GM10248 (cell line): Measurements from ENCODE around the gene ACSL5.

ENCODE experiments used
- CTCF ChIA-PET: fragments of 300-600 bp; sonication (Branson Sonifier 250); formaldehyde crosslinking; extraction: SDS; loops from one replicate; lab custom pipeline; 2021; ENCODE audit warnings: antibody characterized with exemption; lab: Yijun Ruan, JAX
- POLR2A ChIA-PET: fragments of 350-650 bp; sonication (Branson Sonifier 250); formaldehyde crosslinking; extraction: SDS; loops from one replicate; lab custom pipeline; 2020; ENCODE audit warnings: antibody characterized with exemption; lab: Yijun Ruan, JAX
- DNase-seq: peaks from one replicate; pipeline ENCODE4 v3.0.0; 2012; ENCODE audit errors: extremely low spot score
- TF ChIP-seq, protein P1 (sequence below): IDR thresholded peaks from 2 replicates; pipeline ENCODE4 v1.5.1; 2012; ENCODE audit warnings: mild to moderate bottlenecking, low read depth; ENCODE audit errors: extremely low read depth, missing control alignments, control extremely low read depth

The ACSL5 gene

DNA sequence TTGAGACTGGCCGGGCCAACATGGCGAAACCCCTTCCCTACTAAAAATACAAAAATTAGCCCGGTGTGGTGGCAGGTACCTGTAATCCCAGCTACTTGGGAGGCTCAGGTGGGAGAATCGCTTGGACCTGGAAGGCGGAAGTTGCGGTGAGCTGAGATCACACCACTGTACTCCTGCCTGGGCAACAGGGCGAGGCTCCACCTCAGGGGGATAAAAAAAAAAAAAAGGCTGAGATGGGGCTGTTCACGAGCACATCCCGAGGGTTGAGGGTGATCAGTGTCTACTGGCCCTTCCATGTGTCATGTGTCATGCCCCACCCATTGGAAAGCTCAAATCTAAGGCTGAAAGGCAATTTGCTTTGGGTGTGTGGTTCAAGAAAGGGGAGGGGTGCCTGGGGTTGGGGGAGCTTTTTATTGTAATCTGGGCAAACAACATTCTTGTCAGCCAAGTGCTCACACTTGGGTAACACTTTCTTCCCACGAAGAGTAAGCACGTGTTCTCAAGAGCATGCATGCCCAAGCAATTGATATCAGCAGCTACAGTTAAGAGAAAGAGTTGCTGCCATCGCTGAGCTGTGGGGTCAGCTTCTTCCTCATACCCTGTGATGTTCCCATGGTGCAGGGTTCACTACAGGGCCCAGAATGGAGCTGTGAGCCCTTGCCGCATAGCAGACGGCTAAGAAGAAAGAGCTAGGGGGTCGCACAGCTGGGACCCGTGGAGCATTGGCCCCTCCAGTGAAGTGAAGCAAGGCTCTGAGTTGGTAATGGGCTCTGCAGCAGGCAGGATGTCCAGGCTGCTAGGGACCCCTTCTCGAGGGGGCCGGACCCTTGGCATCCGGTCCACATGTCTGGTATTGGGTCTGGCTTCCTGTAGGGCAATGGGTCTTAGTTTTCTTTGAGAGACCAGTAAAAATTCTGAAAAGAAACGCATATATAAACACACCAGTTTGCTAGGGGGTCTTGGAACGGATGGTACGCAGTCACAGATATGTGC, 9.9 kb upstream of the ACSL5 start:
- TF ChIP-seq, protein P1, sequence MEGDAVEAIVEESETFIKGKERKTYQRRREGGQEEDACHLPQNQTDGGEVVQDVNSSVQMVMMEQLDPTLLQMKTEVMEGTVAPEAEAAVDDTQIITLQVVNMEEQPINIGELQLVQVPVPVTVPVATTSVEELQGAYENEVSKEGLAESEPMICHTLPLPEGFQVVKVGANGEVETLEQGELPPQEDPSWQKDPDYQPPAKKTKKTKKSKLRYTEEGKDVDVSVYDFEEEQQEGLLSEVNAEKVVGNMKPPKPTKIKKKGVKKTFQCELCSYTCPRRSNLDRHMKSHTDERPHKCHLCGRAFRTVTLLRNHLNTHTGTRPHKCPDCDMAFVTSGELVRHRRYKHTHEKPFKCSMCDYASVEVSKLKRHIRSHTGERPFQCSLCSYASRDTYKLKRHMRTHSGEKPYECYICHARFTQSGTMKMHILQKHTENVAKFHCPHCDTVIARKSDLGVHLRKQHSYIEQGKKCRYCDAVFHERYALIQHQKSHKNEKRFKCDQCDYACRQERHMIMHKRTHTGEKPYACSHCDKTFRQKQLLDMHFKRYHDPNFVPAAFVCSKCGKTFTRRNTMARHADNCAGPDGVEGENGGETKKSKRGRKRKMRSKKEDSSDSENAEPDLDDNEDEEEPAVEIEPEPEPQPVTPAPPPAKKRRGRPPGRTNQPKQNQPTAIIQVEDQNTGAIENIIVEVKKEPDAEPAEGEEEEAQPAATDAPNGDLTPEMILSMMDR = no peak
- no peak for DNase-seq
- CTCF ChIA-PET = interaction anchor here (0.9 to 1.8 kb wide), 8 partner anchors 8 to 227 kb away, joined by 3 to 7 read pairs (median 4); no protein-coding TSS in a partner anchor
- POLR2A ChIA-PET = interaction anchor here (0.5 kb wide), 1 partner anchor 92 kb away, joined by 4 read pairs; no protein-coding TSS in a partner anchor

DNA sequence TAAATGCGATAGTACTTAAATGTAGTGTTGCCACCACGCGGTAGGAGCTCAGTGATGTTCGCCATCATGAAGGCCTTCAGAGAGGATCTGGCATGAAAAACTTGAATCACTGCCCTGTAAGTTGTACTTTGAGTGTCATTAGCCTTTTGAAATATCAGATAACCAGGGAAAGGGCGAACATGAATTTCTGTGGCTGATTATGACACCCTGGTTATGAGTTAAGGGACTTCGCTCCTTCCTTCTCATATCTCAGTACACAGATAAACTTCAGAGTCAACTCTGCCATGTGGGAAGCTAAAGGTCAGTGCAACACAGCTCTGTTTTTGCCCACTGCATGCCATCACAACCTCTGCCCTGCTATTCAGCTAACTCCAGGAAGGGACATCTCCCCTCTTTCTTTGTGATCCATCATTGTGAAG, 8.9 kb upstream of the ACSL5 start:
- POLR2A ChIA-PET = no interaction called here
- CTCF ChIA-PET = interaction anchor here (0.9 to 1.8 kb wide), 9 partner anchors 9 to 228 kb away, joined by 3 to 7 read pairs (median 4); no protein-coding TSS in a partner anchor
- TF ChIP-seq, protein P1 = no peak
- DNase-seq = no peak

DNA sequence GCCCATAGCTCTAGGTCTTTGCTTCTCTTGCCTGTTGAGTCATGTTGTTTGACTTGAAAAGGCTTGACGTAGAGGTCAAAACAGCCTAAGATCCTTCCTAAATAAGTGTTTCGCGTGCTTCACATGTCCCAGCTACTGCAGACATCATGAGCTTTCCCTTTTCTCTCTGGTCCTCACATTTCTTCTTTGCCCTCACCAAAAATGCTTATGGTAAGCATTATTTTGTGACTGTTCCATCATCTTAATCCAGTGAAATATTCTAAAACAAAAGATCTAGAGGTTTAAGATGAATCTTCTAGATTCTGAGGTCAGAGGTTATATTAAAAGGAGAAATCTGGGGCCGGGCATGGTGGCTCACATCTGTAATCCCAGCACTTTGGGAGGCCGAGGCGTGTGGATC, 8.5 kb upstream of the ACSL5 start:
- DNase-seq = no peak
- TF ChIP-seq, protein P1 = no peak
- ChIA-PET CTCF (interaction anchor here (1.3 to 1.8 kb wide), 5 partner anchors 10 to 228 kb away, joined by 3 to 5 read pairs (median 4); no protein-coding TSS in a partner anchor), POLR2A (interaction anchor here (1.1 kb wide), 1 partner anchor 10 kb away, joined by 3 read pairs; no protein-coding TSS in a partner anchor)

DNA sequence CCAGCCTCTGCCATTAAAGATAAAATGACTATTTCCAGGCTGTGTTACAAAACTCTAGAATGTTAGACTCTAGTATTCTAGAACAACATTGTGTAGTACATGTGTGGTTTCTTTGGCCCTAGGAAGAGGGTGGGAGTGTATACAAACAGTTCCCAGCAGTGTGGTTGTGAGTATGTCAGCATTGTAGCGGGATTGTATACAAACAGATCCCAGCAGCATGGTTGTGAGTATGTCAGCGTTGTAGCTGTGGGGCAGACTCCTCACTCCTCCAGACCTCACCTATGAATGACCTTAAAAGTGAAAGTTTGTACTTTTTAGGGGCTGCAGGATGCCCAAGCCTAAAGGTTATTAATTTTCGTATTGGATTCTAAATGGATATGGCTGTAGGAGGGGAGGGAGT, 6.9 kb upstream of the ACSL5 start:
- TF ChIP-seq, protein P1 = no peak
- POLR2A ChIA-PET = no interaction called here
- DNase-seq = no peak
- CTCF ChIA-PET = no interaction called here

DNA sequence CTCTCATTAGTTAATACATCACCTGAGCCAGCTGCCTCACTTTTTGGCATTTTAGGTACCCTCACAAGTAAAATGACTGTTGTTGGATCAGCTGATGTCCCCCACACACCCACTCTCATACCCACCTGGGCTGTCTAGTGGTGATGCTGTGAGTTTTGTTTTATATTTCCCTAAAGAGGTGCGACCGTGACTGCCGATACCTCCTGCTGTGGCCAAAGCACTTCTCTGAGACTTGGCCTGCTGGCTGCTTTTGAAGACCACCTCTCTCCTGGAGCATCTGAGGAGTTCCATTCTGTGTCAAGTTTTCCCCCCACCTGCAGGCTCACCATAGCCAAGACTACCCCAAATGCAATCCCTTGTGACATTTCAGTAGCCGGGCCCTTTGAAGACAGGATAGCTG, 6.4 kb upstream of the ACSL5 start:
- POLR2A ChIA-PET = no interaction called here
- DNase-seq = no peak
- CTCF ChIA-PET = no interaction called here
- TF ChIP-seq, protein P1 = no peak

DNA sequence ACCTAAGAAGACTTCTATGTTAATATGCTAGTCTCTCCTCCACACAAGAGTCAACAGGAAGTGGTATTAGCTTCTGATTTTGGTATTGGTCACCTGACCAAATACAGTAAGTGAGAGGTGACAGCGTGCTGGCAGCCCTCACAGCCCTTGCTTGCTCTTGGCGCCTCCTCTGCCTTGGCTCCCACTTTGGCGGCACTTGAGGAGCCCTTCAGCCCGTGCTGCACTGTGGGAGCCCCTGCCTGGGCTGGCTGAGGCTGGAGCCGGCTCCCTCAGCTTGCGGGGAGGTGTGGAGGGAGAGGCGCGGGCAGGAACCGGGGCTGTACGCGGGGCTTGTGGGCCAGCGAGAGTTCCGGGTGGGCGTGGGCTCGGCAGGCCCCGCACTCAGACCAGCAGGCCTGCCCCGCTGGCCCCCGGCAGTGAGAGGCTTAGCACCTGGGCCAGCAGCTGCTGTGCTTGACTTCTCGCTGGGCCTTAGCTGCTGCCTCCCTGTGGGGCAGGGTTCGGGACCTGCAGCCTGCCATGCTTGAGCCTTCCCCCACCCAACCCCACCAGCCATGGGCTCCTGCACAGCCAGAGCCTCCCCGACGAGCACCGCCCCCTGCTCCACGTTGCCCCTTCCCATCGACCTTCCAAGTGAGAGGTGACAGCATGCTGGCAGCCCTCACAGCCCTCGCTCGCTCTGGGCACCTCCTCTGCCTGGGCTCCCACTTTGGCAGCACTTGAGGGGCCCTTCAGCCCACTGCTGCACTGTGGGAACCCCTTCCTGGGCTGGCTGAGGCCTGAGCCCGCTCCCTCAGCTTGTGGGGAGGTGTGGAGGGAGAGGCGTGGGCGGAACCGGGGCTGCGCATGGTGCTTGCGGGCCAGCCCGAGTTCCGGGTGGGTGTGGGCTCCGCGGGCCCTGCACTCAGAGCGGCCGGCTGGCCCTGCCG, 4.2 kb upstream of the ACSL5 start:
- ChIA-PET CTCF (no interaction called here), POLR2A (no interaction called here)

More for the DNA sequence above, 4.2 kb upstream of the ACSL5 start:
- no peak for DNase-seq
- TF ChIP-seq, protein P1 = no peak
